ENCODE measurements around the gene ACAA1. TPM values are rescaled to one million over a fixed set of nuclear protein-coding genes. Genes with fewer than 3 reads are reported as not detected.

The ACAA1 gene
- total RNA-seq, 1 experiment from 2014 or later: 23.4 TPM

- Histone ChIP-seq H3K9me2 (replicated peaks; ENCODE audit: insufficient read depth, low read length) (no peaks in the 10 kb centered on the region), H3K36me3 (ENCODE audit: insufficient read depth, low read length) (no peaks in the 10 kb centered on the region), H3K4me2 (ENCODE audit: low read depth, low read length, poor library complexity, severe bottlenecking) (no peak overlapping the region), H3K79me2 (ENCODE audit: low read length) (no peaks in the 10 kb centered on the region), H4K20me1 (ENCODE audit: insufficient read depth, low read depth, low read length) (no peaks in the 10 kb centered on the region), H3K4me1 (ENCODE audit: low read length) (no peaks in the 10 kb centered on the region), H2AFZ (ENCODE audit: low read length) (no peak overlapping the region), H3K4me3 (ENCODE audit: low read length) (no peak overlapping the region), H3K9me3 (ENCODE audit: low read length) (no peaks in the 10 kb centered on the region), H3K27ac (ENCODE audit: low read length) (no peak overlapping the region), H3K9ac (ENCODE audit: low read length) (no peak overlapping the region), H3K27me3 (ENCODE audit: low read length) (no peaks in the 10 kb centered on the region)
- DNase-seq: no peak
Measured at GRCh38 chr3:38111201-38111600, 25.7 kb downstream of the ACAA1 start.

- no peak overlapping the region for H3K4me2 ChIP-seq (ENCODE audit: low read depth, low read length, poor library complexity, severe bottlenecking)
- H3K9ac ChIP-seq (ENCODE audit: low read length): no peak overlapping the region
- H3K27ac ChIP-seq (ENCODE audit: low read length): no peak overlapping the region
- no peak for DNase-seq
- no peaks in the 10 kb centered on the region for H3K36me3 ChIP-seq (ENCODE audit: insufficient read depth, low read length)
- H3K9me3 ChIP-seq (ENCODE audit: low read length): 0 out of 2 replicates have a peak, but pooled peaks cover 2% of the 10 kb centered on the region
- H4K20me1 ChIP-seq (ENCODE audit: insufficient read depth, low read depth, low read length): no peaks in the 10 kb centered on the region
- H3K27me3 ChIP-seq (ENCODE audit: low read length): no peaks in the 10 kb centered on the region
- no peak overlapping the region for H3K4me3 ChIP-seq (ENCODE audit: low read length)
- no peaks in the 10 kb centered on the region for H3K79me2 ChIP-seq (ENCODE audit: low read length)
- H3K9me2 ChIP-seq (replicated peaks; ENCODE audit: insufficient read depth, low read length): no peaks in the 10 kb centered on the region
- no peaks in the 10 kb centered on the region for H3K4me1 ChIP-seq (ENCODE audit: low read length)
- H2AFZ ChIP-seq (ENCODE audit: low read length): no peak overlapping the region
Measured at GRCh38 chr3:38110314-38111050, 26.4 kb downstream of the ACAA1 start.

- no peaks in the 10 kb centered on the region for H3K4me1 ChIP-seq (ENCODE audit: low read length)
- H3K36me3 ChIP-seq (ENCODE audit: insufficient read depth, low read length): no peaks in the 10 kb centered on the region
- no peak for DNase-seq
- no peak overlapping the region for H2AFZ ChIP-seq (ENCODE audit: low read length)
- no peak overlapping the region for H3K4me3 ChIP-seq (ENCODE audit: low read length)
- no peak overlapping the region for H3K27ac ChIP-seq (ENCODE audit: low read length)
- no peaks in the 10 kb centered on the region for H3K9me2 ChIP-seq (replicated peaks; ENCODE audit: insufficient read depth, low read length)
- no peak overlapping the region for H3K9ac ChIP-seq (ENCODE audit: low read length)
- H3K27me3 ChIP-seq (ENCODE audit: low read length): no peaks in the 10 kb centered on the region
- no peaks in the 10 kb centered on the region for H3K79me2 ChIP-seq (ENCODE audit: low read length)
- no peak overlapping the region for H3K4me2 ChIP-seq (ENCODE audit: low read depth, low read length, poor library complexity, severe bottlenecking)
- 0 out of 2 replicates have a peak, but pooled peaks cover 2% of the 10 kb centered on the region for H3K9me3 ChIP-seq (ENCODE audit: low read length)
- H4K20me1 ChIP-seq (ENCODE audit: insufficient read depth, low read depth, low read length): no peaks in the 10 kb centered on the region
Measured at GRCh38 chr3:38109580-38110313, 27.2 kb downstream of the ACAA1 start.

GRCh38 chr3:38108649-38109579 lies 28.0 kb downstream of the ACAA1 start:
- H3K9me3 ChIP-seq (ENCODE audit: low read length): 0 out of 2 replicates have a peak, but pooled peaks cover 2% of the 10 kb centered on the region

GRCh38 chr3:38107911-38108648 lies 28.8 kb downstream of the ACAA1 start:
- no peak for DNase-seq
- H3K27ac ChIP-seq (ENCODE audit: low read length): no peak overlapping the region

More at GRCh38 chr3:38108649-38109579, 28.0 kb downstream of the ACAA1 start:
- Histone ChIP-seq H3K36me3 (ENCODE audit: insufficient read depth, low read length) (no peaks in the 10 kb centered on the region), H3K4me1 (ENCODE audit: low read length) (no peaks in the 10 kb centered on the region), H3K9me2 (replicated peaks; ENCODE audit: insufficient read depth, low read length) (no peaks in the 10 kb centered on the region), H3K27ac (ENCODE audit: low read length) (no peak overlapping the region), H3K4me3 (ENCODE audit: low read length) (no peak overlapping the region), H3K4me2 (ENCODE audit: low read depth, low read length, poor library complexity, severe bottlenecking) (no peak overlapping the region), H4K20me1 (ENCODE audit: insufficient read depth, low read depth, low read length) (no peaks in the 10 kb centered on the region), H3K9ac (ENCODE audit: low read length) (no peak overlapping the region), H2AFZ (ENCODE audit: low read length) (no peak overlapping the region), H3K27me3 (ENCODE audit: low read length) (no peaks in the 10 kb centered on the region), H3K79me2 (ENCODE audit: low read length) (no peaks in the 10 kb centered on the region)
- no peak for DNase-seq

GRCh38 chr3:38105525-38105924 lies 31.4 kb downstream of the ACAA1 start:
- no peak overlapping the region for H2AFZ ChIP-seq (ENCODE audit: low read length)
- H3K27ac ChIP-seq (ENCODE audit: low read length): no peak overlapping the region
- H3K36me3 ChIP-seq (ENCODE audit: insufficient read depth, low read length): no peaks in the 10 kb centered on the region
- H3K4me1 ChIP-seq (ENCODE audit: low read length): peaks cover 7% of the 10 kb centered on the region
- no peak overlapping the region for H3K9ac ChIP-seq (ENCODE audit: low read length)
- H3K27me3 ChIP-seq (ENCODE audit: low read length): no peaks in the 10 kb centered on the region
- H3K4me2 ChIP-seq (ENCODE audit: low read depth, low read length, poor library complexity, severe bottlenecking): no peak overlapping the region
- no peak overlapping the region for H3K4me3 ChIP-seq (ENCODE audit: low read length)
- no peaks in the 10 kb centered on the region for H4K20me1 ChIP-seq (ENCODE audit: insufficient read depth, low read depth, low read length)
- DNase-seq: no peak
- no peaks in the 10 kb centered on the region for H3K79me2 ChIP-seq (ENCODE audit: low read length)
- 0 out of 2 replicates have a peak, but pooled peaks cover 2% of the 10 kb centered on the region for H3K9me3 ChIP-seq (ENCODE audit: low read length)
- no peaks in the 10 kb centered on the region for H3K9me2 ChIP-seq (replicated peaks; ENCODE audit: insufficient read depth, low read length)

More at GRCh38 chr3:38107911-38108648, 28.8 kb downstream of the ACAA1 start:
- 0 out of 2 replicates have a peak, but pooled peaks cover 2% of the 10 kb centered on the region for H3K9me3 ChIP-seq (ENCODE audit: low read length)
- no peaks in the 10 kb centered on the region for H3K9me2 ChIP-seq (replicated peaks; ENCODE audit: insufficient read depth, low read length)
- no peaks in the 10 kb centered on the region for H4K20me1 ChIP-seq (ENCODE audit: insufficient read depth, low read depth, low read length)
- H3K9ac ChIP-seq (ENCODE audit: low read length): no peak overlapping the region
- H3K4me2 ChIP-seq (ENCODE audit: low read depth, low read length, poor library complexity, severe bottlenecking): no peak overlapping the region
- no peak overlapping the region for H3K4me3 ChIP-seq (ENCODE audit: low read length)
- no peaks in the 10 kb centered on the region for H3K27me3 ChIP-seq (ENCODE audit: low read length)
- H2AFZ ChIP-seq (ENCODE audit: low read length): no peak overlapping the region
- no peaks in the 10 kb centered on the region for H3K4me1 ChIP-seq (ENCODE audit: low read length)
- no peaks in the 10 kb centered on the region for H3K79me2 ChIP-seq (ENCODE audit: low read length)
- H3K36me3 ChIP-seq (ENCODE audit: insufficient read depth, low read length): no peaks in the 10 kb centered on the region

- Histone ChIP-seq H2AFZ (ENCODE audit: low read length) (no peak overlapping the region), H4K20me1 (ENCODE audit: insufficient read depth, low read depth, low read length) (no peaks in the 10 kb centered on the region), H3K9me2 (replicated peaks; ENCODE audit: insufficient read depth, low read length) (no peaks in the 10 kb centered on the region), H3K4me3 (ENCODE audit: low read length) (no peak overlapping the region), H3K79me2 (ENCODE audit: low read length) (no peaks in the 10 kb centered on the region), H3K27me3 (ENCODE audit: low read length) (no peaks in the 10 kb centered on the region), H3K4me2 (ENCODE audit: low read depth, low read length, poor library complexity, severe bottlenecking) (no peak overlapping the region), H3K4me1 (ENCODE audit: low read length) (peaks cover 7% of the 10 kb centered on the region), H3K36me3 (ENCODE audit: insufficient read depth, low read length) (no peaks in the 10 kb centered on the region), H3K27ac (ENCODE audit: low read length) (no peak overlapping the region), H3K9ac (ENCODE audit: low read length) (no peak overlapping the region), H3K9me3 (ENCODE audit: low read length) (0 out of 2 replicates have a peak, but pooled peaks cover 2% of the 10 kb centered on the region)
- DNase-seq: no peak
Measured at GRCh38 chr3:38102444-38102814, 34.5 kb downstream of the ACAA1 start.
